Iris pigment epithelial cell (primary cell): ENCODE measurements around the gene PCDHGA9.
"Not testable (repeated sequence)": the region's sequence is repeated elsewhere in the genome, so short reads cannot be mapped to it uniquely, and the experiment has no call there.

Experiments
- DNase-seq: peaks from one replicate; pipeline ENCODE4 v3.0.0-alpha.2; 2011; ENCODE audit warnings: low read depth

The PCDHGA9 gene

DNA sequence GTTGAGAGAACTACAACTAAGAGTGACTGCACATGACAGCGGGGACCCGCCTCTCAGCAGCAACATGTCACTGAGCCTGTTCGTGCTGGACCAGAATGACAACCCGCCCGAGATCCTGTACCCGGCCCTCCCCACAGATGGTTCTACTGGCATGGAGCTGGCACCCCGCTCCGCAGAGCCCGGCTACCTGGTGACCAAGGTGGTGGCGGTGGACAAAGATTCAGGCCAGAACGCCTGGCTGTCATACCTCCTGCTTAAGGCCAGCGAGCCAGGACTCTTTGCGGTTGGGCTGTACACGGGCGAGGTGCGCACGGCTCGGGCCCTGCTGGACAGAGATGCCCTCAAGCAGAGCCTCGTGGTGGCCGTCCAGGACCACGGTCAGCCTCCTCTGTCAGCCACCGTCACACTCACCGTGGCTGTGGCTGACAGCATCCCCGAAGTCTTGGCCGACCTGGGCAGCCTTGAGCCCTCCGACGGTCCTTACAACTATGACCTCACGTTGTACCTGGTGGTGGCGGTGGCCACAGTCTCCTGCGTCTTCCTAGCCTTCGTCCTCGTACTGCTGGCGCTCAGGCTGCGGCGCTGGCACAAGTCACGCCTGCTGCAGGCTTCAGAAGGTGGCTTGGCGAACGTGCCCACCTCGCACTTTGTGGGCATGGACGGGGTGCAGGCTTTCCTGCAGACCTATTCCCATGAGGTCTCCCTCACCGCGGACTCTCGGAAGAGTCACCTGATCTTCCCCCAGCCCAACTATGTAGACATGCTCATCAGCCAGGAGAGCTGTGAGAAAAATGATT, 17.9 kb upstream of the PCDHGA9 start:
- no peak for DNase-seq

DNA sequence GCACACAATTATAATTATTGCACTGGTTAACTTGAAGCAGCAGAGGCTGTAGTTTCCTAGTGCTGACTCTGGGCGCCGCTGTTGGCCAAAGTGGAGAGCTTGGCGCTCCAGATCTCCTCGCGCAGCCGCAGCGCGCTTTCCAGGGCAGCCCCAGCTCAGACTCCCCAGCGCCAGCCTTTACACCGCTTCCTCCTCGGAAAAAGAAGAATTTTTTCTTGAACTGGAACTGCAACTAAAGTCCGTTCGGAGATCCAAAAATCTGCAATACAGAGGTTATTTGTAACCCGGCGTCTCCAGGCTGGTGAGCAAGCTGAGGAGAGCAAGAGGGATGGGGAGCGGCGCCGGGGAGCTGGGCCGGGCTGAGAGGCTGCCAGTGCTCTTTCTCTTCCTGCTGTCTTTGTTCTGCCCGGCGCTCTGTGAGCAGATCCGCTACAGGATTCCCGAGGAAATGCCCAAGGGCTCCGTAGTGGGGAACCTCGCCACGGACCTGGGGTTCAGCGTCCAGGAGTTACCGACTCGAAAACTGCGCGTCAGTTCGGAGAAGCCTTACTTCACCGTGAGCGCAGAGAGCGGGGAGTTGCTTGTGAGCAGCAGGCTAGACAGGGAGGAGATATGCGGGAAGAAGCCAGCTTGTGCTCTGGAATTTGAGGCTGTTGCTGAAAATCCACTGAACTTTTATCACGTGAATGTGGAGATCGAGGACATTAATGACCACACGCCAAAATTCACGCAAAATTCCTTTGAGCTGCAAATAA, 14.8 kb upstream of the PCDHGA9 start, which contains the start of gene PCDHGB4:
Gene PCDHGB4 (plus strand): TSS at position 142 of the 755 bp plus-strand sequence. CDS start 187 bp downstream, at position 329.
- DNase-seq, result peak; percentile 54

DNA sequence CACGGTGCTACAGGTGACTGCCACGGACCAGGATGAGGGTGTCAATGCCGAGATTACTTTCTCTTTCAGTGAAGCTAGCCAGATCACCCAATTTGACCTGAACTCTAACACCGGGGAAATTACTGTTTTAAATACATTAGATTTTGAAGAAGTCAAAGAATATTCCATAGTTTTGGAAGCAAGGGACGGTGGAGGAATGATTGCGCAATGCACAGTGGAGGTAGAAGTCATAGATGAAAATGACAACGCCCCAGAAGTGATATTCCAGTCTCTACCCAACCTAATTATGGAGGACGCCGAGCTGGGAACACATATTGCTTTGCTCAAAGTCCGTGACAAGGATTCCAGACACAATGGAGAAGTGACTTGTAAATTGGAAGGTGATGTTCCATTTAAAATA, 13.9 kb upstream of the PCDHGA9 start:
- DNase-seq, result no peak

DNA sequence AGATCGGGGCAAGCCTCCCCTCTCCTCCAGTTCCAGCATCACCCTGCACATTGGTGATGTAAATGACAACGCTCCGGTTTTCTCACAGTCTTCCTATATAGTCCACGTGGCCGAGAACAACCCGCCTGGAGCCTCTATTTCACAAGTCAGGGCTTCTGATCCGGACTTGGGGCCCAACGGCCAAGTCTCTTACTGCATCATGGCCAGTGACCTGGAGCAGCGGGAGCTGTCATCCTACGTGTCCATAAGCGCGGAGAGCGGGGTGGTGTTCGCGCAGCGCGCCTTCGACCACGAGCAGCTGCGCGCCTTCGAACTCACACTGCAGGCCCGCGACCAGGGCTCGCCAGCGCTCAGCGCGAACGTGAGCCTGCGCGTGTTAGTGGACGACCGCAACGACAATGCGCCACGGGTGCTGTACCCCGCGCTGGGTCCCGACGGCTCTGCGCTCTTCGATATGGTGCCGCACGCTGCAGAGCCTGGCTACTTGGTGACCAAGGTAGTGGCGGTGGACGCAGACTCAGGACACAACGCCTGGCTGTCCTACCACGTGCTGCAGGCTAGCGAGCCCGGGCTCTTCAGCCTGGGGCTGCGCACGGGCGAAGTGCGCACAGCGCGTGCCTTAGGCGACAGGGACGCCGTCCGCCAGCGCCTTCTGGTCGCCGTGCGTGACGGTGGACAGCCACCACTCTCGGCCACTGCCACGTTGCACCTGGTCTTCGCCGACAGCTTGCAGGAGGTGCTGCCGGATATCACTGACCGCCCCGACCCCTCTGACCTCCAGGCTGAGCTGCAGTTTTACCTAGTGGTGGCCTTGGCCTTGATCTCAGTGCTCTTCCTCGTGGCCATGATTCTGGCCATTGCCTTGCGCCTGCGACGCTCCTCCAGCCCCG, 13.2 kb upstream of the PCDHGA9 start:
- DNase-seq, result no peak

DNA sequence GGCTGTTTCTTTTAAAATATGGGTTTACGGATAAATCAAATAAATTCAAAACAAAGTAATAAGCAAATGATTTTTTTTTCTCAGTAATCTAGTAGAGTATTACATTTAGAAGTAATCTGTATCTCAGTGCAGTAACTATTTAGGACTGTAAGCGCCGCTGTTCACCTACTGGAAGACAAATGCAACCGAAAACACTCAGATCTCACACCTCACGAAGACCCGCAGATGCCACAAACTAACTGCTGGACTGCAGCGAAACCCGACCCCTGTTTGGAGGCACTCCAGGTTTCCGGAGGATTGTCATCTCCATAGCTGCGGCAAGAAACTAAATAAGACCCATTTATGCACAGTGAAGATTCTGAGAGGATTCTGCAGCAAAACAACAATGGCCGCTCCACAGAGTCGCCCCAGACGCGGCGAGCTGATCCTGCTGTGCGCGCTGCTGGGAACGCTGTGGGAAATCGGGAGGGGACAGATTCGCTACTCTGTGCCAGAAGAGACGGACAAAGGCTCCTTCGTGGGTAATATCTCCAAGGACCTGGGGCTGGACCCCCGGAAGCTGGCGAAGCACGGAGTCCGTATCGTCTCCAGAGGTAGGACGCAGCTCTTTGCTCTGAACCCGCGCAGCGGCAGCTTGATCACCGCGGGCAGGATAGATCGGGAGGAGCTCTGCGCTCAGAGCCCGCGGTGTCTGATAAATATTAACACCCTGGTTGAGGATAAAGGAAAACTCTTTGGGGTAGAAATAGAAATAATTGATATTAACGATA, 10.0 kb upstream of the PCDHGA9 start, which contains the start of gene PCDHGA8:
Gene PCDHGA8 (plus strand): TSS at position 205 of the 770 bp plus-strand sequence. CDS start 181 bp downstream, at position 386.
- DNase-seq, result peak; percentile 27

DNA sequence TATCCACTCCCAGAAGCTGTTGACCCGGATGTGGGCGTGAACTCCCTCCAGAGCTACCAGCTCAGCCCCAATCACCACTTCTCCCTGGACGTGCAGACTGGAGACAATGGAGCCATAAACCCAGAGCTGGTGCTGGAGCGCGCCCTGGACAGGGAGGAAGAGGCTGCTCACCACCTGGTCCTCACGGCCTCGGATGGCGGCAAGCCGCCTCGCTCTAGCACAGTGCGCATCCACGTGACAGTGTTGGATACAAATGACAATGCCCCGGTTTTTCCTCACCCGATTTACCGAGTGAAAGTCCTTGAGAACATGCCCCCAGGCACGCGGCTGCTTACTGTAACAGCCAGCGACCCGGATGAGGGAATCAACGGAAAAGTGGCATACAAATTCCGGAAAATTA, 9.3 kb upstream of the PCDHGA9 start:
- DNase-seq, result no peak

DNA sequence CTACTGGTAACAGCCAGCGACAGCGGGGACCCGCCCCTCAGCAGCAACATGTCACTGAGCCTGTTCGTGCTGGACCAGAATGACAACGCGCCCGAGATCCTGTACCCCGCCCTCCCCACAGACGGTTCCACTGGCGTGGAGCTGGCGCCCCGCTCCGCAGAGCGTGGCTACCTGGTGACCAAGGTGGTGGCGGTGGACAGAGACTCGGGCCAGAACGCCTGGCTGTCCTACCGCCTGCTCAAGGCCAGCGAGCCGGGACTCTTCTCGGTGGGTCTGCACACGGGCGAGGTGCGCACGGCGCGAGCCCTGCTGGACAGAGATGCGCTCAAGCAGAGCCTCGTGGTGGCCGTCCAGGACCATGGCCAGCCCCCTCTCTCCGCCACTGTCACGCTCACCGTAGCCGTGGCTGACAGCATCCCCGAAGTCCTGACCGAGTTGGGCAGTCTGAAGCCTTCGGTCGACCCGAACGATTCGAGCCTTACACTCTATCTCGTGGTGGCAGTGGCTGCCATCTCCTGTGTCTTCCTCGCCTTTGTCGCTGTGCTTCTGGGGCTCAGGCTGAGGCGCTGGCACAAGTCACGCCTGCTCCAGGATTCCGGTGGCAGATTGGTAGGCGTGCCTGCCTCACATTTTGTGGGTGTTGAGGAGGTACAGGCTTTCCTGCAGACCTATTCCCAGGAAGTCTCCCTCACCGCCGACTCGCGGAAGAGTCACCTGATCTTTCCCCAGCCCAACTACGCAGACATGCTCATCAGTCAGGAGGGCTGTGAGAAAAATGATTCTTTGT, 8.0 kb upstream of the PCDHGA9 start:
- DNase-seq, result not testable (repeated sequence)

DNA sequence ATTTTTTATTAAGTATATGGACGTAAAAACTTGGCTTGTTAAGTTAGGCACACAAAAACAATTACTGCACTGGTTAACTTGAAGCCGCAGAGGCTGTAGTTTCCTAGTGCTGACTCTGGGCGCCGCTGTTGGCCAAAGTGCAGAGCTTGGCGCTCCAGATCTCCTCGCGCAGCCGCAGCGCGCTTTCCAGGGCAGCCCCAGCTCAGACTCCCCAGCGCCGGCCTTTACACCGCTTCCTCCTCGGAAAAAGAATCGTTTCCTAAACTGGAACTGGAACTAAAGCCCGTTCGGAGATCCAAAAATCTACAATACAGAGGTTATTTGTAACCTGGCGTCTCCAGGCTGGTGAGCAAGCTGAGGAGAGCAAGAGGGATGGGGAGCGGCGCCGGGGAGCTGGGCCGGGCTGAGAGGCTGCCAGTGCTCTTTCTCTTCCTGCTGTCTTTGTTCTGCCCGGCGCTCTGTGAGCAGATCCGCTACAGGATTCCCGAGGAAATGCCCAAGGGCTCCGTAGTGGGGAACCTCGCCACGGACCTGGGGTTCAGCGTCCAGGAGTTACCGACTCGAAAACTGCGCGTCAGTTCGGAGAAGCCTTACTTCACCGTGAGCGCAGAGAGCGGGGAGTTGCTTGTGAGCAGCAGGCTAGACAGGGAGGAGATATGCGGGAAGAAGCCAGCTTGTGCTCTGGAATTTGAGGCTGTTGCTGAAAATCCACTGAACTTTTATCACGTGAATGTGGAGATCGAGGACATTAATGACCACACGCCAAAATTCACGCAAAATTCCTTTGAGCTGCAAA, 4.6 kb upstream of the PCDHGA9 start, which contains the start of gene PCDHGB5:
Gene PCDHGB5 (plus strand): TSS at position 192 of the 796 bp plus-strand sequence. CDS start 181 bp downstream, at position 373.
- peak; percentile 67 for DNase-seq

DNA sequence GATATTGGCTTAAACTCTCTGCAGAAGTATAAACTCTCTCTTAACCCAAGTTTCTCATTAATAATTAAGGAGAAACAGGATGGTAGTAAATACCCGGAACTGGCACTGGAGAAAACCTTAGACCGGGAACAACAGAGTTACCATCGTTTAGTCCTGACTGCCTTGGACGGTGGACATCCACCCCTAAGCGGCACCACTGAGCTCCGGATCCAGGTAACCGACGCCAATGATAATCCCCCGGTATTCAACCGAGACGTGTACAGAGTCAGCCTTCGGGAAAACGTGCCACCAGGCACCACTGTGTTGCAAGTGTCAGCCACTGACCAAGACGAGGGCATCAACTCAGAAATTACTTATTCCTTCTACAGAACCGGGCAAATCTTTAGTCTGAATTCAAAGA, 4.0 kb upstream of the PCDHGA9 start:
- no peak for DNase-seq

DNA sequence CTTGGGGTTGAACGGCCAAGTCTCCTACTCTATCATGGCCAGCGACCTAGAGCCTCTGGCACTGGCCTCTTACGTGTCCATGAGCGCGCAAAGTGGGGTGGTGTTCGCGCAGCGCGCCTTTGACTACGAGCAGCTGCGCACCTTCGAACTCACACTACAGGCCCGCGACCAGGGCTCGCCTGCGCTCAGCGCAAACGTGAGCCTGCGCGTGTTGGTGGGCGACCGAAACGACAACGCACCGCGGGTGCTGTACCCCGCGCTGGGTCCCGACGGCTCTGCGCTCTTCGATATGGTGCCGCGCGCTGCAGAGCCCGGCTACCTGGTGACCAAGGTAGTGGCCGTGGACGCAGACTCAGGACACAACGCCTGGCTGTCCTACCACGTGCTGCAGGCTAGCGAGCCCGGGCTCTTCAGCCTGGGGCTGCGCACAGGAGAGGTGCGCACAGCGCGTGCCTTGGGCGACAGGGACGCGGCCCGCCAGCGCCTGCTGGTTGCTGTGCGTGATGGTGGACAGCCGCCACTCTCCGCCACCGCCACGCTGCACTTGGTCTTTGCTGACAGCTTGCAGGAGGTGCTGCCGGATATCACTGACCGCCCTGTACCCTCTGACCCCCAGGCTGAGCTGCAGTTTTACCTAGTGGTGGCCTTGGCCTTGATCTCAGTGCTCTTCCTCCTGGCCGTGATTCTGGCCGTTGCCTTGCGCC, 2.9 kb upstream of the PCDHGA9 start:
- DNase-seq, result no peak

DNA sequence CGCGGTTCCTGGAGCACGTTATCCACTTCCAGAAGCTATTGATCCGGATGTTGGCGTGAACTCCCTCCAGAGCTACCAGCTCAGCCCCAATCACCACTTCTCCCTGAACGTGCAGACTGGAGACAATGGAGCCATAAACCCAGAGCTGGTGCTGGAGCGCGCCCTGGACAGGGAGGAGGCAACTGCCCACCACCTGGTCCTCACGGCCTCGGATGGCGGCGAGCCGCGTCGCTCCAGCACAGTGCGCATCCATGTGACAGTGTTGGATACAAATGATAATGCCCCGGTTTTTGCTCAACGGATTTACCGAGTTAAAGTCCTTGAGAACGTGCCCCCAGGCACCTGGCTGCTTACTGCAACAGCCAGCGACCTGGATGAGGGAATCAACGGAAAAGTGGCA, 809 bp downstream of the PCDHGA9 start:
- DNase-seq, result no peak

DNA sequence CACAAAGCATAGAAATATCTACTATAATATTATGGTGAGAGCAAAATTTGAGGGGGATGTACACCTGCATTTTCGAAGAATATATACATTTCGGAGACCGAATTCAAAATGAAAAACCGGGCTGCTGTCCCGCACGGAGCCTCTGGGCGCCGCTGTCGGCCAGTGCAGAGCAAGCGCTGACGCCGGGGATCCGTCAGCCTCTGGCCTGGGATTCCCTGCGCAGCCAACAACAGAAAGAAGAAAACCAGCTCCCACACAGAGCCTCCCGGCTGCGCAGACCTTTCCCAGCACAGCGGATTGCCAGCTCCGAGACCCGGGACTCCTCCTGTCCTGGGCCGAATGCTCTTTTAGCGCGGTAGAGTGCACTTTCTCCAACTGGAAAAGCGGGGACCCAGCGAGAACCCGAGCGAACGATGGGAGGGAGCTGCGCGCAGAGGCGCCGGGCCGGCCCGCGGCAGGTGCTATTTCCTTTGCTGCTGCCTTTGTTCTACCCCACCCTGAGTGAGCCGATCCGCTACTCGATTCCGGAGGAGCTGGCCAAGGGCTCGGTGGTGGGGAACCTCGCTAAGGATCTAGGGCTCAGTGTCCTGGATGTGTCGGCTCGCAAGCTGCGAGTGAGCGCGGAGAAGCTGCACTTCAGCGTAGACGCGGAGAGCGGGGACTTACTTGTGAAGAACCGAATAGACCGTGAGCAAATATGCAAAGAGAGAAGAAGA, 5.4 kb downstream of the PCDHGA9 start, which contains the start of gene PCDHGB6:
Gene PCDHGB6 (plus strand): TSS at position 232 of the 716 bp plus-strand sequence. CDS start 182 bp downstream, at position 414.
- peak; percentile 41 for DNase-seq

DNA sequence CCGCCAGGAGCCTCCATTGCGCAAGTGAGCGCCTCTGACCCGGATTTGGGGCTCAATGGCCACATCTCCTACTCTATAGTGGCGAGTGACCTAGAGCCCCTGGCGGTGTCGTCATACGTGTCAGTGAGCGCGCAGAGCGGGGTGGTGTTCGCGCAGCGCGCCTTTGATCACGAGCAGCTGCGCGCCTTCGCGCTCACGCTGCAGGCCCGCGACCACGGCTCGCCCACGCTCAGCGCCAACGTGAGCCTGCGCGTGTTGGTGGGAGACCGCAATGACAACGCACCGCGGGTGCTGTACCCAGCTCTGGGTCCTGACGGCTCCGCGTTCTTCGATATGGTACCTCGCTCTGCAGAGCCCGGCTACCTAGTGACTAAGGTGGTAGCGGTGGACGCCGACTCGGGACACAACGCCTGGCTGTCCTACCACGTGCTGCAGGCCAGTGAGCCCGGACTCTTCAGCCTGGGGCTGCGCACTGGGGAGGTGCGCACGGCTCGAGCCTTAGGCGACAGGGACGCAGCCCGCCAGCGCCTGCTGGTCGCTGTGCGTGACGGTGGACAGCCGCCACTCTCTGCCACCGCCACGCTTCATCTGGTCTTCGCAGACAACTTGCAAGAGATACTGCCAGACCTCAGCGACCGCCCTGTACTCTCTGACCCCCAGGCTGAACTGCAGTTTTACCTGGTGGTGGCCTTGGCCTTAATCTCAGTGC, 7.2 kb downstream of the PCDHGA9 start:
- DNase-seq, result no peak

DNA sequence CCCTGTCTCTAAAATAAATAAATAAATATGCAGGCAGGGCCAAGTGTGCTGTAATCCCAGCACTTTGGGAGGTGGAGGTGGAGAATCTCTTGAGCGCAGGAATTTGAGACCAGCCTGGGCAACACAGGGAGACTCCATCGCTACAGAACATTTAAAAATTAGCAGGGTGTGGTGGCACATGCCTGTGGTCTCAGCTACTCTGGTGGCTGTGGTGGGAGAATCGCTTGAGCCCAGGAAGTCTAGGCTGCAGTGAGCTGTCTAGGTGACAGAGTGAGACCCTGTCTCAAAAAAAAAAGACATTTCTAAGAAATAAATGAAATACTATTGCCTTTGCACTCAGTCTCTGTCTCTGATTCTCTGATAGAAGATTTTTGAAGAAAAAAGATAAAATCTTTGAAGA, 9.0 kb downstream of the PCDHGA9 start:
- no peak for DNase-seq

DNA sequence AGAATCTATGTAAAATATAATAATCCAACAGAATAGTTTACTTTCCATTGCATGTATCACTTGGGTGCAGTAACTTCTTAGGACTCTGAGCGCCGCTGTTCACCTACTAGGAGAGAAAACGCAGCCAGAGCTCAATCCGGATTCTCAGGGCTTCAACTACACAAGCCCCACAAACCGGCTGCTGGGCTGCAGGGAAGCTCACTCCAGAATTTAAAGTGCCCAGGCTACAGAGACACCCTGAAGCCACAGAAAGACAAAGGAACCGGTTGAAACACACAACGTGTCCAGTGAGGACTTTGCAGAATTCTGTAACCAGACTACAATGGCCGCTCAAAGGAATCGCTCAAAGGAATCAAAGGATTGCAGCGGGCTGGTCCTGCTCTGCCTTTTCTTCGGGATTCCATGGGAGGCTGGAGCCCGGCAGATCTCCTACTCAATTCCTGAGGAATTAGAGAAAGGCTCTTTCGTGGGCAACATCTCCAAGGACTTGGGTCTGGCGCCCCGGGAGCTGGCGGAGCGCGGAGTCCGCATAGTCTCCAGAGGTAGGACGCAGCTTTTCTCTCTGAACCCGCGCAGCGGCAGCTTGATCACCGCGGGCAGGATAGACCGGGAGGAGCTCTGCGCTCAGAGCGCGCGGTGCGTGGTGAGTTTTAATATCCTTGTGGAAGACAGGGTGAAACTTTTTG, 10.4 kb downstream of the PCDHGA9 start, which contains the start of gene PCDHGA10:
Gene PCDHGA10 (plus strand): TSS at position 134 of the 686 bp plus-strand sequence. CDS start 189 bp downstream, at position 323.
- DNase-seq, result peak; percentile 74

DNA sequence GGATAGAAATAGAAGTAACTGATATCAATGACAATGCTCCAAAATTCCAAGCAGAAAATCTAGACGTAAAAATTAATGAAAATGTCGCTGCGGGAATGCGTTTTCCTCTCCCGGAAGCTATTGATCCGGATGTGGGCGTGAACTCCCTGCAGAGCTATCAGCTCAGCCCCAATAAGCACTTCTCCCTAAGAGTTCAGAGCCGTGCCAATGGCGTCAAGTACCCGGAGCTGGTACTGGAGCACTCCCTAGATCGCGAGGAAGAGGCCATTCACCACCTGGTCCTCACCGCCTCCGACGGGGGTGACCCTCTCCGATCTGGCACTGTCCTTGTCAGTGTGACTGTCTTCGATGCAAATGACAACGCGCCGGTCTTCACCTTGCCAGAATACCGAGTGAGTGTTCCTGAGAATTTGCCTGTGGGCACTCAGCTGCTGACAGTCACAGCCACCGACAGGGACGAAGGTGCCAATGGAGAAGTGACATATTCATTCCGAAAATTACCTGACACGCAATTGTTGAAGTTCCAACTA, 11.0 kb downstream of the PCDHGA9 start:
- DNase-seq, result no peak
